OCI-LY3 (cell line): Measurements from ENCODE around the gene DRC3.

Experiments used
- EZH2phosphoT487 ChIP-seq: fragments of 200-600 bp; shearing (Covaris generic); IDR thresholded peaks from 2 replicates; pipeline ENCODE4 v1.6.1; 2018; ENCODE audit warnings: antibody characterized with exemption, mixed run types, low read depth
- TF ChIP-seq, protein P1 (sequence below): fragments of 200-600, 300-600 bp; sonication (generic); IDR thresholded peaks from 2 replicates; pipeline ENCODE4 v1.5.1; 2014; ENCODE audit warnings: antibody characterized with exemption, low read length, low read depth

DNA sequence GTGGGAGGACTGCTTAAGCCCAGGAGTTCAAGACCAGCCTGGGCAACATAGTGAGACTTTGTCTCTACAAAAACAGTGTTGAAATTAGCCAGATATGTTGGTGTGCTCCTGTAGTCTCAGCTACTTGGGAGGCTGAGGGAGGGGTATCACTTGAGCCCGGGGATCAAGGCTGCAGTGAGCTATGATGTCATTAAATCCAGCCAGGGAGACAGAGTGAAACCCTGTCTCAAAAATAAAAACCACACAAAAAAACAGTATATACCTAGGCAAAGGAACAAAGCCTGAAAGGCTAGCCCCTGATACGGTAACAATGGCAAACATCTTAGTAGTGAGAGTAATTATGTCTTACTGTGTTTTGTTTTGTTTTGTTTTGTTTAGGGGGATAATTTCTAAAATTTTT, 38.4 kb upstream of the DRC3 start:
- TF ChIP-seq, protein P1, sequence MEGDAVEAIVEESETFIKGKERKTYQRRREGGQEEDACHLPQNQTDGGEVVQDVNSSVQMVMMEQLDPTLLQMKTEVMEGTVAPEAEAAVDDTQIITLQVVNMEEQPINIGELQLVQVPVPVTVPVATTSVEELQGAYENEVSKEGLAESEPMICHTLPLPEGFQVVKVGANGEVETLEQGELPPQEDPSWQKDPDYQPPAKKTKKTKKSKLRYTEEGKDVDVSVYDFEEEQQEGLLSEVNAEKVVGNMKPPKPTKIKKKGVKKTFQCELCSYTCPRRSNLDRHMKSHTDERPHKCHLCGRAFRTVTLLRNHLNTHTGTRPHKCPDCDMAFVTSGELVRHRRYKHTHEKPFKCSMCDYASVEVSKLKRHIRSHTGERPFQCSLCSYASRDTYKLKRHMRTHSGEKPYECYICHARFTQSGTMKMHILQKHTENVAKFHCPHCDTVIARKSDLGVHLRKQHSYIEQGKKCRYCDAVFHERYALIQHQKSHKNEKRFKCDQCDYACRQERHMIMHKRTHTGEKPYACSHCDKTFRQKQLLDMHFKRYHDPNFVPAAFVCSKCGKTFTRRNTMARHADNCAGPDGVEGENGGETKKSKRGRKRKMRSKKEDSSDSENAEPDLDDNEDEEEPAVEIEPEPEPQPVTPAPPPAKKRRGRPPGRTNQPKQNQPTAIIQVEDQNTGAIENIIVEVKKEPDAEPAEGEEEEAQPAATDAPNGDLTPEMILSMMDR: no peak
- no peak for TF ChIP-seq EZH2phosphoT487
